ENCODE data around the gene SH3BGRL3.
A peak's percentile ranks its signal among the peaks of the same experiment; 100 is the strongest.
"Not testable (repeated sequence)": the region's sequence is repeated elsewhere in the genome, so short reads cannot be mapped to it uniquely, and the experiment has no call there.

Gene SH3BGRL3

DNA sequence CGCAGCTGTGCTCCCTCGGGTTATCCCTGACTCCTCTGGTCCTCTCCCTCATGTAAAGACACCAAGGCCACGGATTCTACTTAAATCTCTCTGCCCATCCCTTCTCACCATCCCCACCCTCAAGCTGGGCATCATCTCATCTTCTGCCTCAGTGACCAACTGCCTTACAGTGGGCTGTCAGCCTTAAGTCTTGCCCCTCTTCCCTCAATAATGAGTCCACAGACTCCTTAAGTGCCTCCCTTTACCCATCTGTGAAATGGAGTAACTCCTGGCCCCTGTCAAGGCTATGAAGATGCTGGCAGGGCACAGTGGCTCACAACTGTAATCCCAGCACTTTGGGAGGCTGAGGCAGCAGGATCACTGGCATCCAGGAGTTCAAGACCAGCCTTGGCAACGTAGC is 12.1 kb downstream of the SH3BGRL3 start:
- no peak for DNase-seq

GRCh38 chr1:26292735-26293134 is 12.8 kb downstream of the SH3BGRL3 start:
- not testable (repeated sequence) for DNase-seq

DNA sequence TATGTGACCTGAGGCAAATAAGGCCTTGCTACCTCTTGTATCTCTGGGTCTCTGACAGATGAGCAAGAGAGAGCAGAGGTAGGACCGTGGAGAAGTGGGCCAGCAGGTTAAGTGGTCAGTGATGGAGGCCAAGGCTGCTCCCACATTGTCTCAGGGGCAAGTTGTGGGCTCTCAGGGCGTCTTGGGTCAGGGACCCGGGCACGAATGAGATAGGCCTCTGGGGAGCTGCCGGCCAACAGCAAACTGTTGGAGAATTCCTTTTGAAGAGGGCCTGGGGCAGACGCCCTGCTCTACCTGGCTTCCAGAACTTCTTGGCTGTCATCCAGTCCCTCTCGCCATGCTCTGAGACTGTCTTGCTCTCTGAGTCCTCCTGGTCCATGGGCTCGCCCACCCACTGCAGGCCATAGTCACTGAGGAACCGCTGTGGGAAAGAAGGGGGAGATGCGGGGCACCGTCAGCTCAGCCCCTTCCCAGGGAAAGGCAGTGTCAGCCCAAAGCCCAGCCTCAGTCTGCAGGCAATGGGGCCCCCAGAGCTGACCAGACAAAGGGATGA is 14.1 kb downstream of the SH3BGRL3 start:
- DNase-seq = no peak

DNA sequence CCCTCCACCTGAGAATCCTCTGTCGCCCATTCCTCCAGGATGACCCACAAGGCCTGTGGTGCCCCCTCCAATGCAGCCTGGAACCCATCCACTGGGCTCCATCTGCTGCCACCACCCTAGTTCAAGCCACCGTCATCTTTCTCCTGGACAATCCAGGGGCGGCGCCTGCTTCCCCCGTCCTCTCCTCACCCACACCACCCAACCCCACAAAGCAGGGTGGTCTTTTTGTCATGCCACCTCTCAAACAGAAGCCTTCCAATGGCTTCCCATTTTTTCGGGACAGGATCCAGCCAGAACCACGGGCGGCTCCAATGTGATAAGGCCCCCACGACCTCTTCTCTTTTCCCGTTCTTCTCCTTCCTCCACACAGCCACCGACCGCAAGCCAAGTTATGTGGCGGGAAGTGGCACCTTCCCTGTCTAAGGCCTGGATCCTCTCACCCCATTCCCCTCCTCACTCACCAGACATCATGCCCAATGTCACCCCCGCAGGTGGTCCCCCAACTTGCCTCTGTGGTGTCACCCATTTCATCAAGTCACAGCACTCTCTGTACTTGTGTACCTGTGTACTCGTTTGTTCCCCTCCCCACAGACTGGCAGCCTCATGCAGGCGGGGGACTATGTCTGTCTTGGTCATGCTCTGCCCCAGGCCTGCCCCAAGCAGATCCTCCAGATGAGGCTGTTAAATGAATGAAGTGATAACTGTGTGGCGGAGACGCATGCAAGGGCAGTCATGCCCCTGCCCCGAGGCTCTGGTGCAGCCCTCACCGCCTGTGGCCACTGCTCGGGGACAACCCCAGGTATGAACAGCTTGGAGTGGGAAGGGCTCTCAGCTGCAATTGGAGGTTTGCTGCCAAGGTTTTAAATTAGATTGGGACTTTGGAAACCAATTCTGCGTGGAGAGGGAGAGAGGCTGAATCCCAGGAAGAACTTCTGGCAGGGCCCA is 15.6 kb downstream of the SH3BGRL3 start:
- DNase-seq = no peak

DNA sequence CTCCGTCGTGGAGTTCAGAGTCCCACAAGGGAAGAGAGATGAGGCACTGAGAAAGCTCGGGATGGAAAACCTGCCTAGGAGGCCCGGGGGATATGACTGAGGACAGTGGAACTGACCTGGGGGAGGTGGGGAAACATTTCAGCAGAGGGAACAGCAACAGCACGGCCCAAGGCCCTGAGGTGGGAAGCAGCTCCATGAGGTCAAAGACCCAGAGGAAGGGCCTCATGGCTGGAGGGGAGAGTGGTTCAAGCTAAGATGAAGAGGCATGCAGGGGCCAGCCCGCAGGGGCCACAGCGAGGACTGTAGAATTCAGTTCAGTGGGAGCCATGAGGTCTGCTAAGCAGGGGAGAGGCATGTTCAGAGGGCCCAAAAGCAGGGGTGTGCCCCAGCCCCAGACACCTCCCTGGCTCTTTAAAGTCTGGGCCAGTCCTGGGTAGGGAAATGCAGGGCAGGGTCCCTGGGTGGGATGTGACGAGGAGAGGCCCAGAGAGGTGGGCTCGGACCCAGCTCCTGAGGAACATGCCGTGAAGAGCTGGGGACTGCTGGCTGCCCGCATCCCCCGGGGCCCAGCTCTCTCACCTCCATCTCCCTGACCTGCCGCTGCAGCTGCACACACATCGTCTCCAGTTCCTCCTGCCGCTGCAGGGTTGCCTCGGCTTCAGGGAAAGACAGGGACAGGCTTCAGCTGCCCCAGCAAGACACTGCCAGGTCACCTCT is 16.6 kb downstream of the SH3BGRL3 start:
- DNase-seq = no peak

- no peak for DNase-seq
Observed at GRCh38 chr1:26297057-26297790, 17.3 kb downstream of the SH3BGRL3 start.

DNA sequence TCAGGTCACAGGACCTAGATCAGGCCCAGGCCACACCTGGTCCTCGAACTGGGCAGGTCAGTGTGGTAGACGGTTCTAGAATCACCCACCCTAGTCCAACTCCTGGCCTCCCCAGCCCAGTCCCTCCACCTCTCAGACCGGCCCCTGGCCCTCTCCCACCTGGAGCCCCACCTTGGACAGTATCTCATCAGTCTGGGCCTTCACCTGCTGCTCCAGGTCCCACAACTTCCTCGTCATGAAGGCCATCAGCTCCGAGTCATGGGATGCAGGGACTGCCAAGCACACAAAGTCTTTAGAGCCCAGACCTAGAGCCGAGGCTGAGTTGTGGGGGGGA is 17.9 kb downstream of the SH3BGRL3 start:
- DNase-seq = no peak

- no peak for DNase-seq
Observed at GRCh38 chr1:26300578-26301275, 20.8 kb downstream of the SH3BGRL3 start.

GRCh38 chr1:26302733-26303405 is 23.0 kb downstream of the SH3BGRL3 start:
- no peak for DNase-seq

GRCh38 chr1:26305667-26306289 is 25.9 kb downstream of the SH3BGRL3 start:
- peak; percentile 51 for DNase-seq

GRCh38 chr1:26306290-26307229 is 26.7 kb downstream of the SH3BGRL3 start, which contains the start of gene UBXN11:
TSS of gene UBXN11 (minus strand) at chr1:26306636. CDS start at chr1:26302883, 3,753 bp downstream.
- DNase-seq = peak; percentile 92

DNA sequence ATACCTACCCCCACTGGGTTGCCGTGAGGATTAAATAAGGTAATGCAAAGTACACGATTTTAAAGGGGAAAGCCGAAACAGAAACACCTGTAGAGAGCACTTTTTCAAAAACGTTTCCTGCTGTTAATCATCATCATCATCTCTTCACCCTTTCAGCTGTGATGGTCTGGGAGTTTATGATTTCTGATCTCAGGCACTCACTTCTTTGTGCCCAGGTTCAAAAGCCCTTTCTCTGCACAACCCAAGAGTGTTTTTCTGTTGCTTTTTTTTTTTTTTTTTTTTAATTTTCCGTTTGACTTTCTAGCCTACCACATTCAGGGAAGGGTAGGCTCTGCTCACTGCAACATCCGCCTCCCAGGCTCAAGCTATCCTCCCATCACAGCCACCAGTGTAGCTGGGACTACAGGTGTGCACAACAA is 27.5 kb downstream of the SH3BGRL3 start:
- DNase-seq = no peak

DNA sequence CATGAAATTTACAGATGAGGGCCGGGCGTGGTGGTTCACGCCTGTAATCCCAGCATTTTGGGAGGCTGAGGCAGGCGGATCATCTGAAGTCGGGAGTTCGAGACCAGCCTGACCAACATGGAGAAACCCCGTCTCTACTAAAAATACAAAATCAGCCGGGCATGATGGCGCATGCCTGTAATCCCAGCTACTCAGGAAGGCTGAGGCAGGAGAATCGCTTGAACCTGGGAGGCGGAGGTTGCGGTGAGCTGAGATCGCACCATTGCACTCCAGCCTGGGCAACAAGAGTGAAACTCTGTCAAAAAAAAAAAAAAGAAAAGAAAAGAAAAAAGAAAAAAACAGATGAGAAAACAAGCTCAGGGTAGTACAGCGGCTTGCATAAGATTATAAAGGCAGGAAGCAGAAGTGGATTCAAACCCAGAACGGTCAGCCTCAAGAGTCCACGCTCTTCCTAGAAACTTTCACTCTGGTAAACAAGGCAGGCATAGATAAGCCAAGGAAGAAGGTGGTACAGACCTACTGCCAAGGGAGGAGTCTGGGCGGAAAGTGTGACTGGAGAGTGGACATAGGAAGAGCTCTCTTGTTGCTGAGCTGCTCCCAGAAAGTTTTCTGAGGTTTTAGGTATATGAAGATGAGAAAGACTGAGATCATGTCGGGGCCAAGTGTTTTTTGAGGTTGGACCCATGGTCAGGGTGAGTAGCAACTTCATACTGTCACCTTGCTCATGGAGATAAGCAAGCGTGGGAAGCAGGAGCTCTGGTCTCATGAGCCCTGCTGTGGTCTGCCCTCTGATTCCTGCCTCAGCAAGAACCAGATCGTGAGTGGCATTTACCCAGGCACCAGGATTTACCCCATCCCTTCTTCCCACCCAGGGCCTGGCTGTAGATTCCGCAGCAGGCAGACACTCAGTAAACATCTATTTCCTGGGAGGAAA is 28.3 kb downstream of the SH3BGRL3 start:
- not testable (repeated sequence) for DNase-seq

DNA sequence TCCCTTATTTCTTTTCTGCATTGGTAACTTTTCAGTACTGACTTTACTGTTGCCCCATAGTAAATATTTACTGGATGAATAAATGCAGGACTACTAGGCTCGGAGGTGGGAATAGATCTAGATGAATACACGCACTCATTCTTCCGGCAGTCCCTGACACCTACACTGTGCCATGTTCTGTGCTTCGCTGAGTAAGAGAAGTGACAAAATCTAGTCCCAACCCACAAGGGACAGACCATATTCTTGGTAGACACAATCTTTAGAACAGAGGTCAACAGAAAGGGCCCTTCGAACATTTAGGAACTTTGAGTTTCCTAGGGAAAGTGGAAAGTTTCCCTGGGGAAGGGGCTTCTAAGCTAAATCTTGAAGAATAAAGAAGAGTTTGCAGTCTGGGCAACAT is 34.6 kb downstream of the SH3BGRL3 start:
- no peak for DNase-seq

DNA sequence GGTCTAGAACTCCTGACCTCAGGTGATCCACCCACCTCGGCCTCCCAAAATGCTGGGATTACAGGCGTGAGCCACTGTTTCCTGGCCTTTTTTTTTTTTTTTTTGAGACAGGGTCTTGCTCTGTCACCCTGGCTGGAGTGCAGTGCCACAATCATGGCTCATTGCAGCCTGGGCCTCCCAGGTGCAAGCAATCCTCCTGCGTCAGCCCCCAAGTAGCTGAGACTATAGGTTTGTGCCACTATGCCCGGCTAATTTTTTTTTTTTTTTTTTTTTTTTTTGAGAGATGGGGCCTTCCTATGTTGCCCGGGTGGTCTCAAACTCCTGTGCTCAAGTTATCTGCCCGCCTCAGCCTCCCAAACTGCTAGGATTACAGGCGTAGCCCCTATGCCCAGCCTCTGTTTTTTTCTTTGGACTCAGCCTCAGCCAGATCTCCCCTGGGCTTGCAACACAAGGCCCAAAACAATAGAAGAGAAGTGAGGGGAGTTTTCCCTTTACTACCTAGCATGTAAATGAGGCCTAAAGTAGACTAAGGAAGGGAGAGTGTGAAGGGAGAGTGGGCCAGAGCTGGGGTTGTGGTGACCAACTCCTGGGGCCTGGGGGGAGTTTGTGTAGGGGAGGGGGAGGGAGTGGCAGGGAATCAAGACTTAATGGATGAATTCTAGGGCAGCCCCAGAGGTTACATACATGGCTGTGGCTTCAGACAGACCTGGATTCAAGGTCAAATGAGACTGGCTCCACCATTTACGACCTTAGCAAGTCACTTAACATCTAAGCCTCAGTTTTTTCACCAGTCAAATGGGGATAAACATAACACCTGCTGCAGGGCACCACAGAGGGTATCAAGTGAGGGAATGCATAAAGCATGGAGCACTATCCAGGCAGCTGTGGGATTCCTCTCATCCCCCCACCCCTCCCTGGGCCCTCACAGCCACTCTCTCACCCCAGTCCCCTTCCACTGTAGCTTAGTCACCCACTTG is 36.3 kb downstream of the SH3BGRL3 start:
- DNase-seq = no peak

DNA sequence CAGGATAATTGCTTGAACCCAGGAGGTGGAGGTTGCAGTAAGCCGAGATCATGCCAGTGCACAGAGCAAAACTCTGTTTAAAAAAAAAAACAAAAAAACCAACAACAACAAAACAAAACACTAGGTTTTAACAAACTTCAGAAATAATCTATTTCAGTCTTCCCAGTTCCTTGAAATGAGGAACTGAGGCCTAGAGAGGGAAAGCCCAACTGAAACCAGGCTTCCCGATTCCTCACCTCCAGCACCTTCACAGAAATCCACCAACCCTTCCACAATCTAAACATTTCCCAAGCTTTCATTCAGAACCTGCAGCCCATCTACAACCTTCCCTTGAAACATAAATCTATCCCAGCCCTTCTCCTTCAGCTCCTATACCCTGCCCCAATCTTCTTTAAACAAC is 37.3 kb downstream of the SH3BGRL3 start:
- peak; percentile 50 for DNase-seq

GRCh38 chr1:26317612-26318337 is 37.9 kb downstream of the SH3BGRL3 start, which contains the start of gene CD52:
TSS of gene CD52 (plus strand) at chr1:26317958. CDS start at chr1:26318018, 60 bp downstream.
- DNase-seq = no peak

Measured in suppressor macrophage treated with lipopolysaccharide for 4 hours (primary cell).